Suprapubic skin (tissue), 4 donors: ENCODE data around the gene IFITM10. TPM values are rescaled to one million over a fixed set of nuclear protein-coding genes. Genes with fewer than 3 reads are reported as not detected.

Source experiments
- DNase-seq, 2 donors: peaks; one replicate each; pipeline ENCODE4 v3.0.0-alpha.2; 2019; ENCODE audit warnings: low spot score in 2 of 2
- H3K27ac ChIP-seq: fragments of 200-600 bp; sonication (generic); one replicate; pipeline ENCODE4 v1.5.1; 2019
- H3K27me3 ChIP-seq: fragments of 200-600 bp; sonication (generic); one replicate; pipeline ENCODE4 v1.5.1; 2019
- H3K36me3 ChIP-seq: fragments of 200-600 bp; sonication (generic); one replicate; pipeline ENCODE4 v1.5.1; 2019
- H3K4me1 ChIP-seq: fragments of 200-600 bp; sonication (generic); one replicate; pipeline ENCODE4 v1.5.1; 2019
- H3K4me3 ChIP-seq: fragments of 200-600 bp; sonication (generic); one replicate; pipeline ENCODE4 v1.5.1; 2019; ENCODE audit warnings: mild to moderate bottlenecking
- H3K9me3 ChIP-seq: fragments of 200-600 bp; sonication (generic); one replicate; pipeline ENCODE4 v1.5.1; 2019
- CTCF ChIP-seq, 2 donors: fragments of 200-600 bp in 1 of 2; fragments of 450-650 bp in 1 of 2; sonication (generic) in 1 of 2; IDR thresholded peaks; one replicate each; pipeline ENCODE4 v1.5.1; 2016 to 2019; ENCODE audit warnings: antibody characterized with exemption in 2 of 2, mild to moderate bottlenecking in 1 of 2, moderate library complexity in 1 of 2
- EP300 ChIP-seq: sonication (generic); formaldehyde crosslinking; IDR thresholded peaks from one replicate; pipeline ENCODE4 v1.6.1; 2017; ENCODE audit warnings: antibody characterized with exemption
- POLR2A ChIP-seq, 2 donors: fragments of 450-650 bp; IDR thresholded peaks; one replicate each; pipeline ENCODE4 v1.6.1; 2017; ENCODE audit warnings: antibody characterized with exemption in 2 of 2, mild to moderate bottlenecking in 2 of 2, moderate library complexity in 2 of 2
- POLR2AphosphoS5 ChIP-seq, 3 donors: sonication (generic); formaldehyde crosslinking; IDR thresholded peaks; one replicate each; pipeline ENCODE4 v1.6.1; 2017; ENCODE audit warnings: antibody characterized with exemption in 3 of 3
- WGBS: methylation state at CpG from one replicate; pipeline ENCODE4 v1.1.5; 2018; 5-methylcytosine and 5-hydroxymethylcytosine counted together
- total RNA-seq, 4 donors: library from RNA; depleted of rRNA; stranded (reverse); fragments of >200 nt; gene quantifications; one replicate each; pipeline ENCODE4 v1.1.0, GENCODE V29; 2016

Gene IFITM10
- total RNA-seq, 4 donors from 2014 or later = 2.6 to 7.6 (median 6.9) TPM

DNA sequence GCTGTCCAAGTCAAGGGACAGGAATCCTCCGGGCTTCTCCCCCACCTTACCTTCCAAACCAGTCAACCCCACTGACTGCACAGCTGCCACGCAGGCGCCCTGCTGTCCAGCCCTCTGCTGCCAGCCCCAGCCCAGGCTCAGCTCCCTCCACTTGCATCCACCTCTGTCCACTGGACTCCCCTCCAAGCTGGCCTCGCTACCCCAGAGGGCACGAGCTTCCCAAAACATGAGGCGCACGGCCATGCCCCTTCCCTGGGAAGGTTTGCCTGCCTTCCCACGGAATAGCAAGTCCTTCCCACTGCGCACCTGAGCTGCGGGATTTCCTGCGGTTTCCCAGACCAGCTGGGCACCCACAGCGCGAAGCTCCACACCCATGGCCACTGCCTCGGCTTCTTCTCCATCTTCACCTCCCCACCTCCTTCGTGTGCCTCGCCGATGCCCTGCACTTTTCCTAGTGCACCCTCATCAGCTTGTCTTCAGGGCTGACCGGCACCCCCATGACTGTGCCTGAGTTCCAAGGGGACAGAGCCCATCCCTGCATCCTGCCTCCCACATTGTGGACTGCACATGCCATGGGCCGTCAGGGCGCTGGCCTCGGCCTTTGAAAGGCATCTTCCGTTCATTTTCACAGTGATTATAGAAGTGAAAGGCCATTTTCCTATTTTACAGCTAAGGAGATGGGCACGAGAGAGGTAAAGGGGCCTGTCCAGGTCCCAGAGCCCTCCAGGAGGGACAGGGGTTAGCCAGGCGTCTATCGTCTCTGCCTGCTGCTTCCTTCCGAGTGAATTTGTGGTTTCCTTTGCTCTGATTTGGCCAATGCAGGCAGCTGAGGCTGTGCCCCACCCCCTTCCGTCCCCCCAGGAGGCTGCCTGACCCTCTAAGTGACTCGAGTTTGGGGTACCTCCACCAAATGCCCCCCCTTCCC is 16.4 kb downstream of the IFITM10 start:
- no peak for DNase-seq
- Histone ChIP-seq H3K4me3 (no peak overlapping the region), H3K4me1 (no peaks in the 10 kb centered on the region), H3K27me3 (peaks cover 78% of the 10 kb centered on the region), H3K36me3 (no peaks in the 10 kb centered on the region), H3K27ac (no peak overlapping the region), H3K9me3 (peaks cover 8% of the 10 kb centered on the region)
- WGBS = 68% methylated on average over 27 of the region's 28 CpGs
- no peak for TF ChIP-seq POLR2AphosphoS5 (IDR thresholded peaks at IDR 0.05)

- Histone ChIP-seq H3K27ac (no peak overlapping the region), H3K9me3 (peaks cover 8% of the 10 kb centered on the region), H3K27me3 (peaks cover 81% of the 10 kb centered on the region), H3K4me3 (no peak overlapping the region), H3K36me3 (no peaks in the 10 kb centered on the region), H3K4me1 (no peaks in the 10 kb centered on the region)
- DNase-seq = no peak
- WGBS = 76% methylated on average over 9 of the region's 14 CpGs
- no peak for TF ChIP-seq EP300
- no peak for TF ChIP-seq POLR2A (IDR thresholded peaks at IDR 0.05)
- TF ChIP-seq POLR2AphosphoS5 (IDR thresholded peaks at IDR 0.05) = no peak
- TF ChIP-seq CTCF (IDR thresholded peaks at IDR 0.05) = no peak
Measured at GRCh38 chr11:1733009-1733715, 17.2 kb downstream of the IFITM10 start.

DNA sequence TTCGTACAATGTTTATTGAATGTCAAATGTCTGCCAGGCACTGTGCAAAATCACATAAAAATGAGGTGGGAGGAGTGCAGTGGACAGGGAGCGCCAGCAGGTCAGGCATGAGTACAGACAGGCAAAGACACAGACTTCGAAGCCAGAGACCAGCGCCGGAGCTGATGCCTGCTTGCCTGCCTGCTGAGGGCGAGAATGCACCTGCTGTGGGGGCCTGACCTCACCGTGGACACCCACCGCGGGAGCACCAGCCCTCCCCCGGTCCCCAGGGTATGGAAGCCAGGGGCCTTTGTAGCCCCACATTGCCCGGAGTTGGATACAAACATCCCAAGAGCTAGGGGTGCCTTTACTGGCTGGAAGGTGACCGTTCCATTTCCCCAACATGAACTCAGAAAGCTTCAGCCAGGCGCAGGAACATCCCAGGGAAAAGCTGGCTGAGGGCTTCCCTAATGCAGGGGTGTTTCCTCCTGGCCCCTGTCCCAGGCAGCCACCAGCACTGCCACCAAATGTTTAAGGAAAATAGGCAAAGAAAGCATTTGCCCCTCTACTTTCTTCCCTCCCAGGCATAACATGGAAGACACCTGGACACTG is 17.9 kb downstream of the IFITM10 start:
- H3K9me3 ChIP-seq = peaks cover 8% of the 10 kb centered on the region
- H3K4me1 ChIP-seq = no peaks in the 10 kb centered on the region
- peaks cover 80% of the 10 kb centered on the region for H3K27me3 ChIP-seq
- 42% methylated on average over 11 of the region's 13 CpGs for WGBS
- TF ChIP-seq CTCF (IDR thresholded peaks at IDR 0.05) (no peak), POLR2AphosphoS5 (IDR thresholded peaks at IDR 0.05) (no peak), POLR2A (IDR thresholded peaks at IDR 0.05) (no peak), EP300 (no peak)
- H3K4me3 ChIP-seq = no peak overlapping the region
- no peak for DNase-seq
- no peak overlapping the region for H3K27ac ChIP-seq
- no peaks in the 10 kb centered on the region for H3K36me3 ChIP-seq

DNA sequence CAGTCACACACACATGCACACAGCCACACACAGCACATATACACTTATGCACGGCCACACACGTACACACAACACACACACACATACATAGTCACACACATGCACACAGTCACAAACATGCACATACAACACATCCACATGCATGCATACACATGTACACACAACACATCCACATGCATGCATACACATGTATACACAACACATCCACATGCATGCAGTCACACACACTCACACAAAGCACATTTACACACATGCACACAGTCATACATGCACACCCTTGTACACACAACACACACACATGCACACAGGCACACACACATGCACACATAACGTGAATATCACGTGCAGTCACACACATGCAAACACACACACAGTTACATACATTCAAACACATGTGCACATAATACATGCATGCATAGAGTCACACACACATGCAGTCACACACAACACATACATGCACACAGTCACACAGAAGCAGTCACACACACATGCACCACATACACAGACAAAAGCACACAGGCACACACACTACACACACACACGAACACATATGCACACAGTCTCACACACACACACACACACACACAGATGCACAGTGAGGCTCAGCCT is 18.8 kb downstream of the IFITM10 start:
- Histone ChIP-seq H3K27me3 (peaks cover 79% of the 10 kb centered on the region), H3K27ac (no peak overlapping the region), H3K36me3 (no peaks in the 10 kb centered on the region), H3K4me1 (no peaks in the 10 kb centered on the region), H3K4me3 (no peak overlapping the region), H3K9me3 (peaks cover 5% of the 10 kb centered on the region)
- TF ChIP-seq CTCF (IDR thresholded peaks at IDR 0.05) = no peak
- no peak for TF ChIP-seq EP300
- TF ChIP-seq POLR2A (IDR thresholded peaks at IDR 0.05) = no peak
- no peak for TF ChIP-seq POLR2AphosphoS5 (IDR thresholded peaks at IDR 0.05)
- no peak for DNase-seq
- 93% methylated on average over 5 of the region's 5 CpGs for WGBS

- DNase-seq = no peak
- WGBS = 67% methylated on average over 11 of the region's 11 CpGs
- H3K4me3 ChIP-seq = no peak overlapping the region
- peaks cover 75% of the 10 kb centered on the region for H3K27me3 ChIP-seq
- no peak overlapping the region for H3K27ac ChIP-seq
- H3K36me3 ChIP-seq = no peaks in the 10 kb centered on the region
- no peaks in the 10 kb centered on the region for H3K9me3 ChIP-seq
- TF ChIP-seq POLR2AphosphoS5 (IDR thresholded peaks at IDR 0.05) (no peak), POLR2A (IDR thresholded peaks at IDR 0.05) (no peak), EP300 (no peak), CTCF (IDR thresholded peaks at IDR 0.05) (no peak)
- H3K4me1 ChIP-seq = no peaks in the 10 kb centered on the region
Measured at GRCh38 chr11:1730059-1730629, 20.3 kb downstream of the IFITM10 start.
